Measurements from ENCODE around the gene NKX2-2. TPM values are rescaled to one million over a fixed set of nuclear protein-coding genes. Genes with fewer than 3 reads are reported as not detected.

The NKX2-2 gene
- total and polyA plus RNA-seq, 2 of the 8 experiments (the other 6 are each of a cell fraction or from before 2014, with no cell fraction given), result not detected

- TF ChIP-seq TAF1 (IDR thresholded peaks at IDR 0.05; ENCODE audit: low read depth, low read length), result no peak
Measured at GRCh38 chr20:21534886-21535285, 21.0 kb upstream of the NKX2-2 start (continued).
